SIG-M5 (cell line): ENCODE results near the gene TTC39C.
A peak's percentile ranks its signal among the peaks of the same experiment; 100 is the strongest.
"Not testable (repeated sequence)": the region's sequence is repeated elsewhere in the genome, so short reads cannot be mapped to it uniquely, and the experiment has no call there.

Experiments used
- DNase-seq: peaks from one replicate; lab custom pipeline; 2025; lab: John Stamatoyannopoulos, UW

TTC39C gene

GRCh38 chr18:24018299-24018886 lies 3.8 kb downstream of the TTC39C start:
- DNase-seq = no peak

- DNase-seq = no peak
Observed at GRCh38 chr18:24019641-24020331, 5.2 kb downstream of the TTC39C start.

DNA sequence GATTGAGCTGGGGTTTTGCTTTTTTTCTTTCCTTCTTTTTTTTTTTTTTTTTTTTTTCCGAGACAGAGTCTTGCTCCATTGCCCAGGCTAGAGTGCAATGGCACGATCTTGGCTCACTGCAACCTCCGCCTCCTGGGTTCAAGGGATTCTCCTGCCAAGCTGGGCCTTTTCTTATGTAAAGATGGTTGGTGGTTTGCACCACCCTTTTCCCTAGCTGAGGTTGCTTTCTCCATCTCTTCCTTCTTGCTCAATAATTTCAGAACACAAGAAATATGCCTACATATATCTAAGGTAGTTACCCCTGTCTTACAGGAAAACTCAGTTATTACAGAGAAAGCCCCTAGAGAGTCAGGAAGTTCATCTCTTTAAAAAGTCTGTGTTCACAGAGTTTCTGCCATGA lies 7.0 kb downstream of the TTC39C start:
- DNase-seq = no peak

DNA sequence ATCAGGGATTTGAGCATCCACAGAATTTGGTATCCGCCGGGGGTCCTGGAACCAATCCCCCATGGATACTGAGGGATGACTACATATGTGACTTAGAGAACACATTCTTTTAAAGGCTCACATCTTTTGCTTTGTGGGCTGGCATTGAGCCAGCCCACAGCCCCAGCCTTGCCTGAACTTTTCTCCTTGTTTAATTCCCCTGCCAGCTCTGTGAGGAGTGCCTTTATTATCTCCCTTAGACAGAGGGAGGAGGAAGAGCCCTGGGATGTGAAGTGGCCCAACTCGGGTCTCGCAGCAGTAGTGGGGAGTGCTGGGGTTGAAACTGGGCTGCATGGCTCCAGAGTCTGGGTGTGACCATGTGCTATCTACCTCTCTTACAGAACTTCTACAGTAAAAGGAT lies 7.6 kb downstream of the TTC39C start:
- no peak for DNase-seq

DNA sequence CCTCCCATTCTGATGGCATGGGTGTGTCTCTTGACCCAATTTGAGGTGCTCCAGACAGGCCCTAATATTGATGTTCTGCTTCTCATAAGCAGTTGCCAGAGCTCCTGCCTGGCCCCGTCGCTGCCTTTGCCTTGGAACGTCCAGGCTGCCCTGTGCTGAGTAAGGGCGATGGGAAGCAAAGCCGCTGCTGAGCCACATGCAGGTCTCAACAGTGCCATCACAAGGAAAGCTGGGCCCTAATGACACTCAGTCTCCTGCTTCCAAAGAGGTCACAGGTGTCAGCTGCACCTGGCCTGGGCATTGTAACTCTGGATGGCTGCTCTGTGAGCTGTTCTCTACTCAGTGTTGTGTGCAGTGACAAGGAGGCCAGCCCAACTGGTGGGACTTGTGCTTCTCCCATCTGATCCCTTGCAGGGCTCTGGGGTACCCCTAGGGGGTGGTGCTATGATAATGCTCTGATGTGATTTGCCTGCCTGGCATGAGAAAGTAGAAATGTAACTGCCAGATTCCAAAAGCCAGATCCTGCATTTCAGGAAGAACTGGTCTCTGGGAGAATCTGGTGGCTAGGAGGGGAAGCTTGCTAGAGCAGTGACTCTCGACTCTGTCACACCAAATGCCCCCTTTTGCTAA lies 8.7 kb downstream of the TTC39C start:
- no peak for DNase-seq

- no peak for DNase-seq
Observed at GRCh38 chr18:24024425-24024824, 9.9 kb downstream of the TTC39C start.

DNA sequence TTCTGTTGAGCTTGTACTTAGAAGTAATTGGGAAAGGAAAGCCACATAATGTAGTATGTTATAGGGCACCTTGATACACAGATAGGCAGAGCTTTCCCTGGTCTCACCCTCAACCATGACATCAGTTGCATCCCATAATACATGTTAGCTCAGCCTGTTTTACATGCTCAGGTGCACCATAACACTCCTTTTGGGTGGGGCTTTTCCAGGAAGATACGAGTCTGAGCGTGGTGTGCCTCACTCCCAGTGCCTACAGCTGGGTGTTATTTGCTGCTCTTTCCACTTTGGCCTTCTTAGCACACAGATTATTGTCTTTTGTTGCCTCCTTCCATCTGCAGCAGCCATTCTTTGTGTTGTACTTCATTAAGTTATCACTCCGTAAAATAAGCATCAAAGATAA lies 11.9 kb downstream of the TTC39C start:
- DNase-seq = no peak

- DNase-seq = peak; percentile 52
Observed at GRCh38 chr18:24027156-24027827, 12.7 kb downstream of the TTC39C start.

GRCh38 chr18:24028946-24029345 lies 14.4 kb downstream of the TTC39C start:
- DNase-seq = not testable (repeated sequence)

GRCh38 chr18:24031318-24031717 lies 16.8 kb downstream of the TTC39C start:
- DNase-seq = no peak

DNA sequence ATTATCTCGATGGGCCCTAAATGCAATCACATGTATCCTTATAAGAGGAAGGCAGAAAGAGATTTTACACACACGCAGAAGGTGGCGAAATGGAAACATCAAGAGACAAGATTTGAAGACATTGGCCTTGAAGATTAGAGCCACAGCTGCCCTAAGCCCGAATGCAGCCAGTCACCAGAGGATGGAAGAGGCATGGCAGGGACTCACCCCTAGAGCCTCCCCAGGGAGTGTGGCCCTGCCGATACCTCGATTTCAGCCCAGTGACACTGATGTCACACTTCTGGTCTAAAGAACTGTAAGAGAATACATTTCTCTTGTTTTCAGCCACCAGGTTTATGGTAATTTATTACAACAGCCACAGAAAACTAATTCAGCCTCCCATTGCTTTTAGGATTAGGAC lies 17.4 kb downstream of the TTC39C start:
- no peak for DNase-seq

DNA sequence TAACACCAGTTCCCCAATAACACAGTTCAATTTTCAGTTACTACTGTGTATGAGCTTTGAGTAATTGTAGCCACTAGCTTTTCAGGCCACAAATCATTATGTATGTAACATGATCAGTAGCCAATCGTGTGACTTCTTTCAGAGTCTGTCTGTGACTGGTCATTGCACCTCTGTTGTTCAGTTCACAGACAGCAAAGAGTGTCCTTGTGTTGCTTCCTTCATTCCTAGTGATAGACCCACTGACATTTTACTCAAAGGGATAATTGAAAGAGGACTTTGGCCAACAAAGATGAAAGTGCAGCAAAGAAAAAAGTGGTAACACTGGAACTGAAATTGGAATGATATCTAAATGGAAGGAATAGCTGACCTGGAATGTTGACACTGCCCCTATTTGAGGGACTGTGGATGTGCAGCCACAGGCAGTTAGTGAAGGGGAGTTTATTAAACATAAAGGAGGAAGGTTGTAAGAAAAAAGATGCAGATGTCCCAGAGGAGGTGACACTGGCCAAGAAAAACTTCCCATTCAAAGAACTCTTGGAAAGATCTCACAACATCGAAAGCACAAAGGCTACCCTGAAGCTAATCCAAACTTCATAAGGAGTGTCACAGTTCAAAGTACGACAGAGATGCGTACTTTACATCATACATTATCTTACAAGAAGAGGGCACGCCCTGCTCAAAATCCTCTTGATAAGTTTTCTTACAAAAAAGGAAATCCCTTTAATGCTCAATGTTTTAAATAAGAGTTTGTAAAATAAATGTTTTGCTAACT lies 19.3 kb downstream of the TTC39C start:
- no peak for DNase-seq

GRCh38 chr18:24035316-24035715 lies 20.8 kb downstream of the TTC39C start:
- no peak for DNase-seq

DNA sequence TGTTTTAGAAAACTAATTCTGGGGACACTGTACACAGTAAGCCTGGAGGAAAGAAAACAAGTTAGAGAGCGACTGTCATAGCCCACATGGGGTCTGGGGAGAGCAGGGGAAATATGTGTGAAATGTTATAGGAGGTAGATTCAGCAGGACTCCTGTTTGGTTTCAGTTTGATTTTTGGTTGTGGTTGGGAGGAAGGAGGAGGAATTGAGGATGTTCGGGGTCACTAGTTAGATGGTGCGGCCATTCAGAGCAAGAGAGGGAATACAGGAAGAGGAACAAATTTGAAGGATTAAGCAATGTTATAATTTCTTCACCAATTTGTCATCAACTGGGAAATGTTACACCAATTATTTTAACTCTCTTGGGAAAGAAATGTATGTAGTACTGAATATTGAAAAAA lies 25.1 kb downstream of the TTC39C start:
- DNase-seq = no peak

- no peak for DNase-seq
Observed at GRCh38 chr18:24041691-24042090, 27.1 kb downstream of the TTC39C start.

- DNase-seq = no peak
Observed at GRCh38 chr18:24043403-24043802, 28.8 kb downstream of the TTC39C start.

DNA sequence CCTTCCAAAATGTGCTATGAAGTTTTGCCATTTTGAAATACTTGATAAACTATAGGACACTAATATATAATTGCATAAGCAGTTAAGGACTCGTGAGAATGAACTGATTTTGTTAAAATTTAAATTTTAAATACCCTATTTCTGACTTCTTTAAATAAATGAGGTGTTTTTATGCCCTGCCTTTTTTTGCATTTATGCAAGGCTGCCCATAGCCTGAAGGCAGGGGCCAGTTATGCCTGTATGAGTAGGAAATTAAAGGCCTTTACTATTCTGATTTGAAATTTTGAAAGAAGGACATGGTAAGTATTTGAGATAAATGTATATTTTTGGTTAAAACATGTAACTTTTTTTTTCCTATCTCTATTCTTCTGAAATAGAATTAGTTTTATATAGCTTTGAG lies 33.7 kb downstream of the TTC39C start:
- DNase-seq = no peak

DNA sequence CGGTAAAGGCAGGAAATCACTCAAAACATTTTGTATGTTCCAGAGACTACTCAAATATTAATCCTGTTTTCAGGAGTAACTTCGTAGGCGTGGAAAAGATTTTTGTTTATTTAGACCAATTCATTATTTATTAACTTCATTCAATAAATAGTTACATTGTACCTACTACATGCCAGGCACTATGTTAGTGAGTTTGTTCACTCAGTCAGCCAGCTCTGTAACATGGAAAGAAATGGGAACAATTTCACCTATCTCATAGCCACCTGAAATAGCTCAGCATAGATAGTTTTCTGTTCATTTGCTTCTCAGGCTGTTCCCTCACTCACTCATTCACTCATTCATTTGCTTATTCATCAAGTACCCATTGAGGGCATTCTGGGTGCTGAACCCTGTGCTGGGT lies 34.6 kb downstream of the TTC39C start:
- DNase-seq = no peak

GRCh38 chr18:24051031-24051947 lies 36.7 kb downstream of the TTC39C start:
- DNase-seq = no peak

DNA sequence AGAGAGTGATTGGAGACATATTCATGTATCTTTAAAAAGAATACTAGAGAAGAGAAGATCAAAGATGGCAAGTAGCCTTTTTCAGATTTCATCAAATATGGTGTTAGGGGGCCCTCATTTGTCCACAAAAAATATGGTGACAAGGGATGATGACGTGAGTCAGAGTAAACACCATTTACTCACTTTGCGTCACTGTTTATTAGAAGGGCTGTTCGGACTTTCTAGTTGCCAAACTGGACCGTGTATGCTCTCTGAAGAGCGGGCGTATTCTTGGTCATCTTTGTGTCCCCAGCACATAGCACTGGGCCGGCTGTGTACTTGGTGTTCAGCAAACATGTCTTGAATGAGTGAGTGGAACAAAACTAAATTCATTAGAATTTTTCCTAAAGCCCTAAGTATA lies 37.5 kb downstream of the TTC39C start:
- DNase-seq = no peak

DNA sequence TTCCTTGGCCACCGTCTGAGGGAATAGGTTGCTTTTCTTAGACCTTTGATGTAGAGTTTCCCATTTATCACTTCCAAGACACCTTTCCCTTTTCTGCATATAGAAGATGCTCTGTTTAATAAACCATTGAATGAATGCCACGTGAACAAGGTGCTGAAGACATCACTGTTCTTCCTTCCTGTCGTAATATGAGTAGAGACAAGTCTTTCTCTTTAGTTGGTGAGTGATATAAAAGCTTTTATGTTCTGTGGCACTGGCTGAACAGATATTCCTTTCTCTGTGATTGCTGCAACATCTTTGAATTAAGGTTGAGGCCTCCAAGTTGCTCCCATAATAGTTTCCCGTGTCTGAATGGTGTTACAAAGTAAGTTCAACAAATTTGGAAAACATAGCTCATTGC lies 38.7 kb downstream of the TTC39C start:
- no peak for DNase-seq
